Pons (tissue), 1 donor: ENCODE data around the gene CD3G.
"Not testable (repeated sequence)": the region's sequence is repeated elsewhere in the genome, so short reads cannot be mapped to it uniquely, and the experiment has no call there.

Experiments
- DNase-seq: peaks from one replicate; pipeline ENCODE4 v3.0.0-alpha.2; 2016; ENCODE audit warnings: low spot score

Gene CD3G

DNA sequence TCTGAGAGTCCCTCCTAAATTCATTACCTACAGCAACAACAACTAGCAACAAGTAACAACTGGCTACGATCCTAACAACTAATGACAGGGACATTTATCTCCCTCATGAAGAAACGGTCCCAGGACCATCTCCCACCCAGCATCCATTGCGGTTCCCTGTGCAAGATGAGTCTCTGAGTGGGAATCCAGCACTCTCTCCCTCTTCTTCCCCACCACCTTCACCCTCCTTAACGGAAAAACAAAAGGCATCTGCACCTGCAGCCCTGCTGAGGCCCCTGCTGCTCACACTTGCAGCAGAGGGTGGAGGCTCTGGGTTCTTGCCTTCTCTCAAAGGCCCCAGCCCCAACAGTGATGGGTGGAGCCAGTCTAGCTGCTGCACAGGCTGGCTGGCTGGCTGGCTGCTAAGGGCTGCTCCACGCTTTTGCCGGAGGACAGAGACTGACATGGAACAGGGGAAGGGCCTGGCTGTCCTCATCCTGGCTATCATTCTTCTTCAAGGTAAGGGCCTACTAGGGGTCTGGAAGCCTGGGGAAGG lies at the start of gene CD3G:
Gene CD3G, plus strand, starts transcription at position 364 of the 535 bp plus-strand sequence. Its CDS starts 80 bp downstream, at position 444.
- DNase-seq: no peak

DNA sequence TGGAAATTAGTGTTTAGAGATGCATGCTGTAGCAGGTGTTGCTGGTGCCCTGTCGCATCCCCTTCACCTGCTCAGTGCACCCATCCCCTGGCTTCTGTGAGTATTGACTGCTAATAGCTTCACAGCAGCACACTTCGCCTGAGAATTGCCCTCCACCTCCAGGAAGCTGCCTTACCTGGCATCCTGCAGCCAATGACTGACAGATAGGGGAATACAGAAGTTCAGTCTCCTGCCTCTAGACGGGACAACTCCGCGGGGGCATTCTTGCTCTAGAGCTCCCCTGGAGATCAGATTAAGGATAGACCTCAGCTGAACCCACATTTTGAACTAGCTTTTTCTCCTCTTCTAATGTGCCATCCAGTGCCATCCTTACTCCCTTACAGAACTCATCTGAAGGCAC lies 48.9 kb upstream of the CD3G start:
- DNase-seq: no peak

DNA sequence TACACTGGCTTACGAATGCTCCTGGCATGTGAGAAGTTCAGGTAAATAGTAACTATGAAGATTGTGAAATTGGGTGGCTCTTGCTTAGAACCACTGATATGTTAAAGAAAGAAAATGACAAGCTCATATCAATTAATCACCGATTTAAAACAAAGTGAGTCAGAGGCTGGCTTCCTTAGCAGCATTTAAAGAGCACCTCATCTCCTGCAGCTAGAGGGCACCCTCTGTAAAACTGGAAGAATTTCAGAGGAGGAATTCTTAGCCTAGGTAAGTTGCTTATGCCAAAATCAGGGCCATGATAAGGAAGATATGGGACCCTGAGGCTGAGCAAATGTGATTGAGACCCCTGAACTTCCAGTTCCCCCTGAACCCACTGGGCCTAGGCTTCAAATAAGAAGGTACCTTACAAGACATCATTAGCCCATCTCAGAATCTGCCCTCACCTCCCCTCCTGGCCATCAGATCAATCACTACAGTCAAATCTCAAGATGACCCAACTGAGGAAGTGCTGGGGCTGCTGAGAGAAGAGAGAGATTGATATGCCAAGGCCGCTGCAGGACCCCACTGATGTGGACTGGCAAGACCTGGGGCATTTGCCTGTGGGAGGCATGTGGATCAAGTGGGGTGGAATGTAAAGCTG lies 48.2 kb upstream of the CD3G start:
- DNase-seq: peak; percentile 35

DNA sequence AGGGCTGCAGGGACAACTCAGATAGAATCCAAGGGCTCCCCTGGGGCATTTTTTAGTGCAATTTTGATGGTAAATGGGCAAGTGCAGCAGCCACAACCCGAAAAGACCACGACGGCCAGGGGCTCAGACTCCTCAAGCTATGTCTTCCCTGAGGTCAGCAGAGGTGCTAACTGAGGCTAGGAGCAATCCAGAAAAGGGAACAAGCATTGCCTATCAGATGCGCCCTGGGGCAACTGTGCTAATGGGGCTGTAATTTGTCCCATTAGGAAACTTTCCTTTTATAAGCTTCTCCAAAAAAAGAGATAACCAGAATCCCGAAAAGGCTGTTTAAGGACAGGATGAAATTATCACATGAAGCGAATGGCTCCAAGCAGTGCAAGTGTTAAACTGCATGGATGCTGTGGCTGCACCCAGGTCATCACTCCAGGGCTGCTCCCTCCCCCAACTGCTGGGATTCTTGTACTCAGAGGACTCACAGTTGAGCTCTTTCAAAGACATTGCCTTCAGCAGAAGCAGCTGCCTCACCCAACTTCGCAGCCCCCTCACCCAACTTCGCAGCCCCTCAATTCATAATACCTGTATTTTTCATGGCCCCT lies 42.4 kb upstream of the CD3G start:
- DNase-seq: no peak

DNA sequence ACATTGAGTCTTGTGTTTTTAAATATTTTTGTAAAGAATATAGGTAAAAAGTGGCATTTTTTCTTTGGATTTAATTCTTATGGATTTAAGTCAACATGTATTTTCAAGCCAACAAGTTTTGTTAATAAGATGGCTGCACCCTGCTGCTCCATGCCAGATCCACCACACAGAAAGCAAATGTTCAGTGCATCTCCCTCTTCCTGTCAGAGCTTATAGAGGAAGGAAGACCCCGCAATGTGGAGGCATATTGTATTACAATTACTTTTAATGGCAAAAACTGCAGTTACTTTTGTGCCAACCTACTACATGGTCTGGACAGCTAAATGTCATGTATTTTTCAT lies 39.9 kb upstream of the CD3G start:
- DNase-seq: no peak

DNA sequence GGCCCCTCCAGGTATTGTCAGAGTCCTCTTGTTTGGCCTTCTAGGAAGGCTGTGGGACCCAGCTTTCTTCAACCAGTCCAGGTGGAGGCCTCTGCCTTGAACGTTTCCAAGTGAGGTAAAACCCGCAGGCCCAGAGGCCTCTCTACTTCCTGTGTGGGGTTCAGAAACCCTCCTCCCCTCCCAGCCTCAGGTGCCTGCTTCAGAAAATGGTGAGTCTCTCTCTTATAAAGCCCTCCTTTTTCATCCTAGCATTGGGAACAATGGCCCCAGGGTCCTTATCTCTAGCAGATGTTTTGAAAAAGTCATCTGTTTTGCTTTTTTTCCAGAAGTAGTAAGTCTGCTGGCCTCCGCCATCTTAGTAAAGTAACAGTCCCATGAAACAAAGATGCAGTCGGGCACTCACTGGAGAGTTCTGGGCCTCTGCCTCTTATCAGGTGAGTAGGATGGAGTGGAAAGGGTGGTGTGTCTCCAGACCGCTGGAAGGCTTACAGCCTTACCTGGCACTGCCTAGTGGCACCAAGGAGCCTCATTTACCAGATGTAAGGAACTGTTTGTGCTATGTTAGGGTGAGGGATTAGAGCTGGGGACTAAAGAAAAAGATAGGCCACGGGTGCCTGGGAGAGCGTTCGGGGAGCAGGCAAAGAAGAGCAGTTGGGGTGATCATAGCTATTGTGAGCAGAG lies 39.4 kb upstream of the CD3G start, which contains the start of gene CD3E:
Gene CD3E, plus strand, starts transcription at position 163 of the 681 bp plus-strand sequence. Its CDS starts 223 bp downstream, at position 386.
- no peak for DNase-seq

DNA sequence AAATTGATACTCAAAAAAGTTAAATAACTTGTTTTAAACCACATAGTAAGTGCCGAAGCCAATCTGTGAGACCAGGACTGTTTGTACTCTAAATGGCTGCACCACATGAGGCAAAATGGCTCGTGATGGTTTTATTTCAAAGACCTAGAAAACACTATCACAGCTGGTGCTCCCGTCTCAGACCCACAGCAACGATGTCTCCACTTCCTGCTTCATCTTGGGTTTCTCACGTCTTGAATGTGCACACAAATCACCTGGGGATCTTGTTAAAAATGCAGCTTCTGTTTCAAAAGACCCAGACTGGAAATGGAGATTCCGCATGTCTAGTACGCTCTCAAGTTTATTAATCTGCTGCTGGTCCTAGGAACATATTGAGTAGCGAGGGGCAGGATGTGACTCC lies 38.4 kb upstream of the CD3G start:
- DNase-seq: no peak

DNA sequence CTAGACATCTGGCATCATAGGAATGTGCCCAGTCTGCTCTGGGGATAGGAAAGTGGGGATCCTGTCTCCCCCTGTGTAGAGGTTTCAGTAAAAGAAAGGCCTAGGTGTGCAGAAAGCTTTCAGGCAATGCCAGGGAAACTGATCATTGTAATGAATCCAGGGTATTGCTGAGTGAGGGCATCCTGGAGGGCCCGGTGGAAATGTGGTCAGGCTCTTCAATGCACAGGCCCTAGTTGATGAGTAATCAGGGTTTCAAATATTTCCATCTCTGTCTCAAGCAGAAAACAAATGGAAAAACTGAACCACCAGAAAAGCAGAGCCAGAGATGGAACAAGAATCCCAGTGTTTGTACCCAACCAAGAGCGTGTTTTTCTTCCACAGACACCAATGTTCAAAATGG lies 37.6 kb upstream of the CD3G start:
- DNase-seq: no peak

DNA sequence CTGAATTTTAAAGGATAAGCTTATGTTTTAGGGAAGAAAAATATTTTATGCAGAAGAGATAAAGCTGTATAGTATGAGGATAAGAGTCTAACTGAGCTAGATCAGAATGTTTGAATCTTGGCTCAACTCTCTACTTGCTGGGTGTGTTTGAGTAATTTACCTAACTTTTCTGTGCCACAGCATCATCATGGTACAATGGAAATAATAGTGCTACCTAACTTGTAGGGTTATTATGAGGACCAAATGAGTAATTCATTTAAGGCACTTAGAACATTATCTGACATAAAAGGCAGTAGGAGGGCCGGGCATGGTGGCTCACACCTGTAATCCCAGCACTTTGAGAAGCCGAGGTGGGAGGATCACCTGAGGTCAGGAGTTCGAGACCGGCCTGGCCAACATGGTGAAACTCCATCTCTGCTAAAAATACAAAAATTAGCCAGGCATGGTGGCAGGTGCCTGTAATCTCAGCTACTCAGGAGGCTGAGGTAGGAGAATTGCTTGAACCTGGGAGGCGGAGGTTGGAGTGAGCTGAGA lies 35.1 kb upstream of the CD3G start:
- not testable (repeated sequence) for DNase-seq

DNA sequence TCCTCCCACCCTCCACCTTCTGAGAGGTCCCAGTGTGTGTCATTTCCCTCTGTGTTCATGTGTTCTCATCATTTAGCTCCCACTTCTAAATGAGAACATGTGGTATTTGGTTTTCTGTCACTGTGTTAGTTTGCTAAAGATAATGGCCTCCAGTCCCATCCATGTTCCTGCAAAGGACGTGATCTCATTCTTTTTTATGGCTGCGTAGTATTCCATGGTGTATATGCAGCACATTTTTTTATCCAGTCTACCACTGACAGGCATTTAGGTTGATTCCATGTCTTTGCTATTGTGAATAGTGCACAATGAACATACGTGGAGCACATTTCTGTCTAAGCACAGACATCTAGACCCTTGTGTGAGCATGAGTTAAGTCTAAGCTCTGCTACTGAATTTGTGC lies 33.9 kb upstream of the CD3G start:
- DNase-seq: no peak

DNA sequence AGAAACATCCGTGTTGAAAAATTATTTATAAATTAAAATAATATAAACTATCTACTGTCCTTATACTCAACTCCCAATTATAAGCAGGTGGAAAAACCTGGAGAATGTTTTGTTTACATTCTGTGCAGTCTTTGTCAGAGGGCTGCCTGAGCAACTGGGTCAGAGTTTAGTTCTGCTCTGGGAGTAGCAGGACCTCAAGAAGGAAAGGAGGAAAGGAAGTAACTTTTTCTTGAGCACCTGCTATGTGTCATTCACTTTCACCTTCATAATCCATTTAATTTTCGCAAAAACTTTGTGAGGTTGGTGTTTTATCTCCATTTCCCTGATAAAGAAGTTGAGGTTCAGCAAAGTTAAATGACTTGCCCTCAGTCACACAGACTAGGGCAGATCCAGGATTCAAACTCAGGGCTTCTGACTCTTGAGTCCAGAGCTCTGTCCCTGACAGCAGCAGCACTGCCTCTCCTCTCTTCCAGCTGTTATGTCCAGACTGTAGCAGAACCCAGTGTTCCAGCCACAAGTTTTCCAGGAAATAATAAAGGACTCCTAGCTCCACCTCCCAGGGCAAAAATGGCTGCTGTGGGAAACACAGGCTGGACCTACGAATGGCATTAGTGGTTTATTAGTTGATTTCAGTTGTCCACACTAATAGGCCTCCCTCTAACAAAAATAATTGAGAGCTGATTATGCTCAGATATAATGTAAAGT lies 33.2 kb upstream of the CD3G start:
- no peak for DNase-seq

DNA sequence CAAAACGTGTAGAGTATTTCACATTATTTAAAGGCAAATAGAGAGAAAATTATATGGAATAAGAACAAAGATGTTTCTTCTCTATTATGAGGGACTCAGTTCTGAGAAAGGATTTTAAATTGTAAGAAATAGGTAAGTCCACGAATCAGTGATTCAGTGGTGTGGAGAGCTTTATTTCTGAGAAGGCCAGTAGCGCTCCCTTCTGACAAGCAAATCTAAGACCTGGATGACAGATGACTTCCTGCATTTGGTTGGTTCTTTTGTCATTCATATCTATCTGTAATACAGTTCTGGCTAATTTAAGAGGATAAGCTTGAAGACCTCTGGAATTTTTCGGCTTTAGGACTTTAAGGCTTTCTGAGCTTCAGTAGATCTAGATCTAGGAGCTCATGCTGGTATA lies 32.6 kb upstream of the CD3G start:
- DNase-seq: no peak

DNA sequence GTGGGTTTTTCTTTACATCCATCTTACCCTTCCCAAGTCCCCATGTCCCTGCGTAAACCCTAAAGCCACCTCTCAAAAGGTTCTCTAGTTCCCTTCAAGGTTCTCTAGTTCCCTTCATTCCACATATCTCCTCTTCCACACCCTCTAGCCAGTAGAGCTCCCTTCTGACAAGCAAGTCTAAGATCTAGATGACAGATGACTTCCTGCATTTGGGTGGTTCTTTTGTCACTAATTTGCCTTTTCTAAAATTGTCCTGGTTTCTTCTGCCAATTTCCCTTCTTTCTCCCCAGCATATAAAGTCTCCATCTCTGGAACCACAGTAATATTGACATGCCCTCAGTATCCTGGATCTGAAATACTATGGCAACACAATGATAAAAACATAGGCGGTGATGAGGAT lies 31.8 kb upstream of the CD3G start:
- DNase-seq: no peak

DNA sequence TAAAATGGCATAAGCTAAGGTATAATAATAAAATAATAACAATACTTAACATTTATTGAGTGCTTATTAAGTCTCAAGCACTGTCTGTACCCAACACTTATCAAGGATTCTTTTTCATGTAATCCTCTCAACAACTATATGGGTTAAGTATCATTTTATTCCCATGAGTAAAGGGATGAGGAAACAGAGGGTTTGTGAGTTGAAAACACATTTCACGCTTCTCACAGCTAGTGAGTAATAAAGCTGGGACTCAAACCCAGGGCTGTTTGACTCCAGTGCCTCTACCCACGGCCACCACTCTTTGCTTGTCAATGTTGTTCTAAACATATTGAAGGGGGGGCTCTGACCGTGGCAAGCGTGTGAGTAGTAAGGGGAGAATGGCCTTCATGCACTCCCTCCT lies 30.9 kb upstream of the CD3G start:
- no peak for DNase-seq

DNA sequence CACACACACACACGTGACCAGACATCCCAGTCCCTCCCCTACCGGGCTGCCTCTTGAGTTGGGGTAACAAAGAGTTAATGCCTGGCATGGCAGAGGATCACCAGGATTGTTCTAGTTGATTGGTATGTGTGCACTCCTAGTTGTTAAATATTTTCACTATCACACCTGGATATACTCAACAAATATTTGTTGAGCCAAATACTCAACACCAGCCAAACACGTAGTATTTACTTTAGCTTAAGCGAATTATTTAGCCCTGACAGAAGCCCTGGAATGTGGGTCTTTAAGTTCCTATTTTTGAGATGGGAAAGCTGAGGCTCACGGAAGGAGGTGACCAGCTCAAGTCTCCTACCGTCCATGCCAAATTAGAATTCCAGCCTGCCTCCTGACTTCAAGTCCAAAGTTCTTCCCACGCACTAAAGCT lies 29.1 kb upstream of the CD3G start:
- no peak for DNase-seq

DNA sequence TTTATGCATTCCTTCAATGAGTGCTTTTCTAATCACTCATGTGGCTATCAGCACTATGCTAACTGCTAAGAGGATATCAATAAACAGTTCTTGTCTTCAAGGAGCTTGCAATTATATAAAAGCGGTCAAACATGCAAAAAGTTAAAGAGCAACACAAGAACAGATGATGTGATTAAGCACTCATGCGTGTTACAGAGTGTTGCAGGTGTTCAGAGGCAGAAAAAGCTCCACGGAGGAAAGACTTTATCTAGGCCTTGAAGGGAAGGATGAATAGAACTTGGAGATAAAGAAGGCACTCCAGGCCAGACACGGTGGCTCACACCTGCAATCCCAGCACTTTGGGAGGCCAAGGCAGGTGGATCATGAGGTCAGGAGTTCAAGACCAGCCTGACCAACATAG lies 26.0 kb upstream of the CD3G start:
- DNase-seq: no peak

DNA sequence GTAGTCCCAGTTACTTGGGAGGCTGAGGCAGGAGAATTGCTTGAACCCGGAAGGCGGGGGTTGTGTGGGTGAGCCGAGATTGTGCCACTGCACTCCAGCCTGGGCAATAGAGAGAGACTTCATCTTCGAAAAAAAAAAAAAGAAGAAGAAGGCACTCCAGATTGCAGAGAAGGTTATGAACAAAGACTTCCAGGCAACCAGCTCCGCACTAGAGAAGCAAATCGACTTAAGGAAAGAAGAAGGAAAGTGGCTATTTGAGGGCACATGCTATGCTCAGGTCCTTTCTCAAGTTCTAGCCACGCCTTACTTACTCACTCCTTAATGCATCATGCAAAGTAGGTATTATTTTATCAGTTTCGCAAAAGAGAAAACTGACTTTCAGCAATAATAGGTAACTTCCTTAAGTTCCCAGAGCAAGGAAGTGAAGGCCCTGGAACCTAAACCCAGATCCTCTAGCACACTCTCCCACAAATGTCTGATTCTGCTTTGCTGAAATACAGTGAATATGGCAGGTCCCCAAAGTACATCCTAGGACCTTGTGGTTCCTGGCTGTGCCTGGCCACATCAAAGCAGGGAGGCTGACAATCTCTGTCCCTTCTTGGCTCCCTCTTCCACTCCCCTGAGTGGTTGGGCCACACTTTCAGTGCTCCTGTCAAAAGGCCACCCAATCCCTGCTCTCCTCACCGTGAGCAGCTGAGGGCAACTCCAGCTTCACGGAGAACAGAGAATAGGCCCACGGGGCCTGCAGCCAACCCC lies 25.4 kb upstream of the CD3G start:
- DNase-seq: no peak

DNA sequence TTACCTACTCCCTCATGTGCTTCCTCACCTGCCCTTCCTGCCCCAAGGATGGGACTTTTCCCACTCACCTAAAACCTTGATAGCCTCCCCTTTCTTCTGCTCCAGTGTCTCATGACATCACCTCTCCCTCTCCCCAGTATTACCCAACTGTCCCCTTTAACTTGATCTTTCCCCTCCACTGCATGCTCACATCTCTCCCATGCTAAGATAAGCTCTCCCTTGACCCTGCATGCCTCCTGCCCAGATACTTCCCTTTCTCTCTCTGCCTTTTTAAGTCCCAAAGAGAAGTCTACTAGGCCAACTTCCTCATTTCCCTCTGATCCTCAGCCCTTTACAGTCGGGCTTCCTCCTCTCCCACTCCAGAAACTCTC lies 24.8 kb upstream of the CD3G start:
- peak; percentile 73 for DNase-seq

DNA sequence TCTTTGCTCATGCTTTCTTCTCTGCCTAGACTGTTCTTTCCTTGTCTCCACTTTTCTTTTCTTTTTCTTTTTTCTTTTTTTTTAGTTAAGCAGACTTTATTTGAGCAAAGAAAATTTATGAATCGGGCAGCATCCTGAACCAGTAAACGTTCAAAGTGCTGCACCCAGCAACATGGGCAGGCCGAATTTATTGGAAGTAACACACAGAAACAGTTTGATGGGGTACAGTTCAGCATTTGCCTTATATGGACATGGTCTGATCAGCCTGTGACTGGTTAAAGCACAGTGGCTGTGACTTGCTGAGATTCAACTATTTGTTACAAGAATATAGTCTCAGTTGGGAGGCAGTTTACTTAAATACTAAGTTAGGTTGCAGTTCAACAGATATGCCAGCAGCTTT lies 23.6 kb upstream of the CD3G start:
- DNase-seq: no peak

DNA sequence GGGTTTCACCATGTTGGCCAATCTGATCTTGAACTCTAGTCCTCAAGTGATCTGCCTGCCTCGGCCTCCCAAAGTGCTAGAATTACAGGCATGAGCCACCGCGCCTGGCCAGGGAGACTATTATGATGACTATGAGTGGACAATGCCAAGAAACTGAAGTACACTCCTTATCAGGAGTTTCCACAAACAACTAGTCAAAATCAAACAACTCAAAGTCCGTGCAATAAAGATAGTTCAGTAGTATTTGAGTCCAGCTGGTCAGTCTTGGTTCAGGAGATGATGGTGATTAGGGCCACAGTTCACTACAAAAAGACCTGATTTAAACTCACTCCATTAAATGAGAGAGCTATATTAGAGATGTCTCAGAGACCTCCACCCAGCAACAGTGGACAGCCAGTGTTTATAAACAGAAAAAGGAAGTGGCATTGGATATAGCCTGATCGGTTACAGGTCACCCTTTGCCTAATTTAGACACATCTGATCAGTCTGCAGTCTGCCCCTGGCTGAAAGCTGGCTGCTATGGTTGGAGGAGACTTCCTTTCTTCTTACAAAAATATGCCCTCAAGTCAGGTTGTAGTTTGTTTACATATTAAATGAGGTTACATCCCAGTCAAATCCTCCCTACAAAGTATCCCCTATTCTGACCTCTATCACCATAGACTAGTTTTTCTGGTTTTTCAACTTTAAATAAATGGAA lies 22.6 kb upstream of the CD3G start:
- peak; percentile 38 for DNase-seq

DNA sequence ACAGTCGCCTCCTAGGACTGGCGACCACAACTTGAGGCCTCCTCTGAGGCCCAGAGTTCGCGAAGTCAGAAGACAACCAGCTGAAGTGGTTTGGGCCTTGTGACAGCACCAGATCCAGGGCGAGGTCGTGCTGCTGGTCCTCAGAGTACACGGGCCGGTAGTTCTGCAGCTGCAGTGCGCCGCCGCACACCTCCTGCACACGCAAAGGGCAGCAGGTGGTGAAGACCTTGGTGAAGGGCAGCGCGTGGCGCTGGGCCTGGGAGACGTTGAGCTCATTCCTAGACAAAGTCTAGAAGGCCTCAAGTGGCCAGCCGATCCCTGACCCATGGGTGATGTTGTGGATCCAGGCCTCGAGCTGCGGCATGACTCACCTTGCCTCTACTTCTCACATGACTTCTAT lies 21.4 kb upstream of the CD3G start:
- no peak for DNase-seq
